Muscle of leg (tissue), 11 donors: ENCODE results near the gene ANXA3. TPM values are rescaled to one million over a fixed set of nuclear protein-coding genes. Genes with fewer than 3 reads are reported as not detected.
"Not testable (repeated sequence)": the region's sequence is repeated elsewhere in the genome, so short reads cannot be mapped to it uniquely, and the experiment has no call there.

Source experiments
- DNase-seq: peaks from one replicate; pipeline ENCODE4 v3.0.0; 2013
- H3K27ac ChIP-seq: one replicate; pipeline ENCODE4 v1.5.1; 2013; ENCODE audit warnings: mild to moderate bottlenecking, low read length, control low read depth
- H3K27me3 ChIP-seq: one replicate; pipeline ENCODE4 v1.6.1; 2013; ENCODE audit warnings: low read length; ENCODE audit not compliant: control insufficient read depth, insufficient read depth
- H3K36me3 ChIP-seq: one replicate; pipeline ENCODE4 v1.6.1; 2013; ENCODE audit warnings: low read length; ENCODE audit not compliant: control insufficient read depth, insufficient read depth
- H3K4me1 ChIP-seq: one replicate; pipeline ENCODE4 v1.6.1; 2013; ENCODE audit warnings: low read length; ENCODE audit not compliant: control insufficient read depth, insufficient read depth
- H3K4me3 ChIP-seq: one replicate; pipeline ENCODE4 v1.5.1; 2013; ENCODE audit warnings: low read length, control low read depth
- H3K9me3 ChIP-seq: replicated peaks from 2 replicates; pipeline ENCODE4 v1.6.1; 2013; ENCODE audit warnings: low read depth, low read length; ENCODE audit not compliant: control insufficient read depth
- WGBS: methylation state at CpG from one replicate; pipeline ENCODE4 v1.1.5; 2013; ENCODE audit warnings: missing lambda C conversion rate; ENCODE audit not compliant: insufficient coverage; 5-methylcytosine and 5-hydroxymethylcytosine counted together
- polyA plus RNA-seq, 8 donors: library from polyadenylated mRNA; unstranded; fragments of 120-200 nt; gene quantifications; one replicate each; pipeline versions ENCODE4 v1.2.1 to v1.2.3, GENCODE V29; 2013; ENCODE audit warnings: inconsistent platforms in 1 of 8, low replicate concordance in 1 of 8; ENCODE audit not compliant: insufficient read length in 8 of 8, insufficient read depth in 1 of 8
- total RNA-seq: library from RNA; stranded (reverse); fragments of 120-200 nt; gene quantifications from one replicate; pipeline ENCODE4 v1.2.4, GENCODE V29; 2013

The ANXA3 gene
- total and polyA plus RNA-seq, 9 donors, result 6.0 to 15.9 (median 8.4) TPM

DNA sequence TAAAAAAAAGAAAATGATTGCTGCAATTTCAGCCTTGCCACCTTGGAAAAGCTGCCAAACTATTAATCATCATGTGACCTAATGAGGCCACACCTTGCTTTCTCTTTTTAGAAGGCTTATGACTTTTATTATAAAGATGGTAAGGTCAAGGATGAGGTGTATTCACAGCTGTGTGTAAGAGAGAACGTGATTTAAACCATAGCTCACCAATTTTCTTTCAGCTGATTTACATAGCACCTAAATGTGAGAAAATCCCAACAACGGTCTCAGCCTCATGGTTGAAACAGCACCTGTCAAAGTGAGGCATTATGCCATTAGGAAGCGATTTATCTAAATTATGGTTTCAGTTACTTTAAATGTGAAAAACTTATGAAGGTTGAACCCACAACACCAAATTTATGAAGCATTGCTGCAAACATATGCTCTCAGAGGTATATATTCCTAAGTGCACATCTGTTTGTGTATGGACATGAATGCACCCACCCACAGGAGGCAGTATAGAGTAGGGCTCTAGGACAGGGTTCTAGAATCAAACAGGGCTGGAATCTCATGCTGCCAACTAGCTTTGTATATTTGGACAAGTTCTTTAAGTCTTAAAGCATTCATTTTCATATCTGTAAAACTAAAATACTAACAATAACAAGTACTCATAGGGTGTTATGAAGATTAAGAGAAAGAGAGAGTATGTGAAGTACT, 40.7 kb downstream of the ANXA3 start:
- no peak for DNase-seq
- Histone ChIP-seq H3K27ac (no peak overlapping the region), H3K36me3 (no peaks in the 10 kb centered on the region), H3K27me3 (no peaks in the 10 kb centered on the region), H3K9me3 (no peaks in the 10 kb centered on the region), H3K4me1 (no peaks in the 10 kb centered on the region), H3K4me3 (no peak overlapping the region)
- WGBS, result no CpG with 5 or more reads among the region's 3 CpGs

DNA sequence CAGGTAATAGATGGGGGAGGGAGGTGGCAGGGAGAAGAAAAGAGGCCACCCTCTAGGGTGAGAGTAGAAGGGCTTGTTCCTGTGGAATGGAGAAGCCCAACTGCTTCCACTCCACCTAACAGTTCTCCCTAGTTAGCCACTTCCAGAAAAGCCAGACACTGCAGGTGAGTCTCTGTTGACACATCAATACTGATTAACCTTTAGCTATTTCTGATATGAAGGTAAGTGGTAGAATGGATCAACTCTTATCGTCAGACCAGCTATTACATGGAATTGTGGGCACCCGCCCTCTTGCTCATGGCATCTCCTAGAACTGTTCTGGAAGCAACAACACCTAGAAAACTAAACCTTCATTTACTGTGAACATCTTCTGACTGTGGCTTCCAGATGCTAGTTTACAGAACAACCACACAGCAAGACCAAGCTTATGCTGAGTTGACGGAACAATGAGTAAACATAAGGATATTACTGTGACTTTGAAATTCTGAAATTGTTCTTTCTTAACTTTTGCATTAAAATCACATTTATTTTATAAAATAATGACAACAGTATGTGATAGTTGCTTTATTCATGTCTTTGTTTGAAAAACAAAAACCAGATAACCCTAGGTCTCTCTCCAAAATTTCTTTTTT, 44.7 kb downstream of the ANXA3 start:
- peaks cover 8% of the 10 kb centered on the region for H3K4me1 ChIP-seq
- no peaks in the 10 kb centered on the region for H3K27me3 ChIP-seq
- no peaks in the 10 kb centered on the region for H3K36me3 ChIP-seq
- no peak overlapping the region for H3K4me3 ChIP-seq
- no peak overlapping the region for H3K27ac ChIP-seq
- DNase-seq, result no peak
- no peaks in the 10 kb centered on the region for H3K9me3 ChIP-seq
- WGBS, result no CpG with 5 or more reads among the region's 3 CpGs

DNA sequence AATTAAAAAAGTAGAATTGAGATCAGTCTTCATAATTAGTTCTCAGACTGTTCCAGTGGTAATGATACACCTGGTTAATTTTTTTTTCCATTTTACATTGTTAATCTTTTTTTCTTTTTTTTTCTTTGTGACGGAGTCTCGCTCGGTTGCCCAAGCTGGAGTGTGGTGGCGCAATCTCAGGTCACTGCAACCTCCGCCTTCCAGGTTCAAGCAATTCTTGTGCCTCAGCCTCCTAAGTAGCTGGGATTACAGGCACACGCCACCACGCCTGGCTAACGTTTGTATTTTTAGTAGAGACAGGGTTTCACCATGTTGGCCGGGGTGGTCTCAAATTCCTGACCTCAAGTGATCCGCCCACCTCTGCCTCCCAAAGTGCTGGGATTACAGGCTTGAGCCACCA, 46.9 kb downstream of the ANXA3 start:
- 100% methylated on average over 4 of the region's 10 CpGs for WGBS
- H3K36me3 ChIP-seq, result not testable (repeated sequence)

DNA sequence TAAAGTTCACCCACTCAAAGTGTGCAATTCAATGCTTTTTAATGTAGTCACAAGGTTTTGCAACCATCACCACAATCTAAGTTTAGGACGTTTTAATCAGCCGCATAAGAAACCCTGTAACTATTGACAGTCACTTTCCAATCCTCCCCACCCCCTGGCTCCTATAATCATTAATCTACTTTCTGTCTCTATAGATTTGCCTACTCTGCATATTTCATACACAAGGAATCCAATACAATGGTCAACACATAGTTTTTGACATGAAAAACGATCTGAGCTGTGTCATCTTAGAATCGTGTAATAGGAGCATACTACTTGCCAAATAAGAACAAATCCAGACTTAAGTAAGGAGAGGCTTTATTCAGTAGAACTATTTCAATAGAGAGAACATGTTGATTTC, 47.6 kb downstream of the ANXA3 start:
- H3K36me3 ChIP-seq, result no peaks in the 10 kb centered on the region
- DNase-seq, result no peak
- H3K4me3 ChIP-seq, result no peak overlapping the region
- peaks cover 13% of the 10 kb centered on the region for H3K4me1 ChIP-seq
- no peaks in the 10 kb centered on the region for H3K9me3 ChIP-seq
- no peaks in the 10 kb centered on the region for H3K27me3 ChIP-seq
- 100% methylated on average over 1 of the region's 4 CpGs for WGBS
- H3K27ac ChIP-seq, result no peak overlapping the region

More for the DNA sequence above, 46.9 kb downstream of the ANXA3 start:
- not testable (repeated sequence) for DNase-seq, H3K27me3 ChIP-seq, H3K4me3 ChIP-seq, H3K27ac ChIP-seq, H3K9me3 ChIP-seq
- H3K4me1 ChIP-seq, result peaks cover 13% of the 10 kb centered on the region

DNA sequence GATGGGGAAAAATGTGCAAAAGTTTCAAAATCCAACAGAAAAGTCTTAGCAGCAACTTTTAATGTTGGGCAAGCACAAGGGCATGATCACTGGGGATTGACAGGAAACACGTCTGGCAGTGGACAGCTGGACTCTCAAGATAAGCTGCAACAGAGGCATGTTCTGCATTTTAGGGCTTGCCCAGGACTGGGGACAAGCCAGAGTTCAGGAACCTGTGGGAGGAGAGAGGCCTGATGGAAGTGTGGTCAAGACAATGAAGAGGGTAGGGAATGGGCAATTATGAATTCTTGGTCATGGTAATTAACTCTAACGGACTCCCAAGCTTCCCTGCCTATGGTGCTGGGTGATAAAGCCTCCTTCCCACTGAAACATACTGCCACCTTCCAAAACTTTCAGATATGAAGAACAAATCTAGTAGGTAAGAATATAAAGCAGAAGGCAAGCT, 48.4 kb downstream of the ANXA3 start:
- H3K27me3 ChIP-seq, result no peaks in the 10 kb centered on the region
- WGBS, result 71% methylated on average over 1 of the region's 2 CpGs
- no peaks in the 10 kb centered on the region for H3K9me3 ChIP-seq
- H3K4me3 ChIP-seq, result no peak overlapping the region
- H3K27ac ChIP-seq, result no peak overlapping the region
- H3K4me1 ChIP-seq, result peaks cover 13% of the 10 kb centered on the region
- H3K36me3 ChIP-seq, result no peaks in the 10 kb centered on the region
- DNase-seq, result peak; percentile 35

DNA sequence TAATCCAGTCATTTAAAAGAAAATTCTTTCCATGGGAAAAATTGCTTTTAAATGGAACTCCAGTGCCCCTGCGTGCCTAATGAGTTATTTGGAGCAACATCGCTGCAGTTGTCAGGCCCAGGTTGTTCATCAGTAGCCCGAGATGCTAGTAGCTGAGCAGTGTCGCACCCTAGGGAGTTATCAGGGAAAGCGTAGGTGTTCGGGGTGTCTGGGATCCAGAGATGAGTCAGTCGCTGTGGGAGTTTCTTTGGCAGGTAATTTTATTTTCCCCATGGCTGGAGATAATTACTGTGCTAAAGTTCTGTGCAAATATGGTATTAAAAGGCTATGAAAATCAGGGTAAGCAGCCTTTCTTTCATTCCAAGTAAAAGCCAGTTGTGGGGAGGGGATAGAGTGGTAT, 49.4 kb downstream of the ANXA3 start:
- Histone ChIP-seq H3K36me3 (no peaks in the 10 kb centered on the region), H3K27me3 (no peaks in the 10 kb centered on the region), H3K4me1 (peaks cover 13% of the 10 kb centered on the region), H3K9me3 (no peaks in the 10 kb centered on the region), H3K4me3 (no peak overlapping the region), H3K27ac (no peak overlapping the region)
- peak; percentile 42 for DNase-seq
- 37% methylated on average over 7 of the region's 7 CpGs for WGBS

DNA sequence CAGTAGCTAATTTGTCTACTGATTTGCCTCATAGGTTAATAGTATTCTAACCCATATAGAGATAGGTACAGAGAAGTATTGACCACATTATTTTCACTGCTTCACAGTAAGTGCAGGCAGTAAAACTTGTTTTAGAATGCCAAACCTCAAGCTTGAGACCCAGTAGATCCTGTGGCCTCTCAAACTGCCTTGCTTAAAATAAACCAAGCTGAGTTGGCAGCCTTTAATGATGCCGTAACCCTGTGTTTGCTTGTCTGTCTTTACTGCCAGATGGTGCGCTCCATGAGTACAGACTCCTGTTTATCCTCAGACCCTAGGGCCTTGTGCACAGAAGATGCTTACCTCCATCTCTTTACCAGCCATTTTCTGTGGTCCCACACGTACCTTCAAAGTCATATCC, 50.8 kb downstream of the ANXA3 start:
- peaks cover 13% of the 10 kb centered on the region for H3K4me1 ChIP-seq
- no peak overlapping the region for H3K27ac ChIP-seq
- H3K4me3 ChIP-seq, result no peak overlapping the region
- no peaks in the 10 kb centered on the region for H3K9me3 ChIP-seq
- no peaks in the 10 kb centered on the region for H3K36me3 ChIP-seq
- peak; percentile 39 for DNase-seq
- H3K27me3 ChIP-seq, result no peaks in the 10 kb centered on the region
- WGBS, result 87% methylated on average over 3 of the region's 3 CpGs

DNA sequence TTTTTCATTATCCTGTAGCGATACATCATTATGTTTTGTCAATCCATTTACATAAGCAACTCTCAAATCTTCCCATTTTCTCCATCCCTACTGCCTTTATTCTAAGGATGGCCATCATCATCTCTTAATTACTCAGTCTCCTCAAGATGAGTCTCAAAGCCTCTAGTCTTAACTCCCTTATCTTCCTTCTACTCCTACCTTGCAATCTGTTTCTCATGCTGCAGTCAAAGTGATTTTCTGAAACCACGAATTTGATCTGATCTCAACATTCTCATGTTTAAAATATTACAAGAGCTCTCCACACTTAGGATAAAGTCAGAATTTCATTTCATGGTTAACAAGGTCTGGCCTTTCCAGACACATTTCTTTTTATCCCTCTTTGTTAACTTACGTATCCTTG, 51.8 kb downstream of the ANXA3 start:
- DNase-seq, result no peak
- Histone ChIP-seq H3K9me3 (no peaks in the 10 kb centered on the region), H3K4me3 (no peak overlapping the region), H3K27ac (no peak overlapping the region), H3K27me3 (no peaks in the 10 kb centered on the region), H3K36me3 (no peaks in the 10 kb centered on the region), H3K4me1 (peaks cover 13% of the 10 kb centered on the region)
- 73% methylated on average over 3 of the region's 3 CpGs for whole genome bisulfite sequencing

DNA sequence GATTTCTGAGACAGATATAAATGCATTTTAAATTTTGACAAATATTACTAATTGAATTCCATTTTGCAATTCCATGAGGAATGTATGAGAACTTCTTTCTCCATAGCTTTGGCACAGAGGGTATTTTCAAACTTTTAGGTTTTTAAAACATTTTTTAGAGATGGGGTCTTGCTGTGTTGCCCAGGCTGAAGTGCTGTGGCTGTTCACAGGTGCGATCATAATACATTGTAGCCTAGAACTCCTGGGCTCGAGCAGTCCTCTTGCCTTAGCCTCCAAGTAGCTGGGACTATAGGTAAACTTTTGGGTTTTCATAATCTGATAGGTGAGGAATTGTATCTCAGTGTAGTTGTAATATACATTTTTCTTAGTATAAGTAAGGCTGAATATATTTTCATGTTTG, 53.4 kb downstream of the ANXA3 start:
- no peaks in the 10 kb centered on the region for H3K9me3 ChIP-seq
- no peak for DNase-seq
- H3K27ac ChIP-seq, result no peak overlapping the region
- no peak overlapping the region for H3K4me3 ChIP-seq
- WGBS, result 100% methylated on average over 2 of the region's 2 CpGs
- H3K36me3 ChIP-seq, result no peaks in the 10 kb centered on the region
- peaks cover 10% of the 10 kb centered on the region for H3K4me1 ChIP-seq
- no peaks in the 10 kb centered on the region for H3K27me3 ChIP-seq

DNA sequence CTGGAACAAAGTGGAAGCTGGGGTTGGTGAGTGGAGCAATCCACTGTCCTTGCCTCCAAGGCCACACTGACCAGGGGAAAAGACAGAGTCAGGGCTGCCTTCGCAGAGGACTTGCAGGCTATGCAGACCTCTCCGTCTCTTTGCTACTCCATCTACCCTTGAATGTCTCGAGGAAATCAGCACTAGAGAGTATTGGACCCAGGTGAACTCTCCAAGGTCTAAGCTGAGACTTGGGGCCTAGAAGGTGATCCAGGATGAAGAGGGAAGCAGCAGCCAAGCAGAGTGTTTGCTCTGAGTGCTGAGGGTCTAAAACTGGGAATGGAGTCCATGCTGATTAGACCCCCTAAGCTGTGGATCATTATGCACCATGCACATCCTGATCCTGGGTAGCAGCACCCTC, 54.5 kb downstream of the ANXA3 start:
- no peak for DNase-seq

More for the DNA sequence above, 54.5 kb downstream of the ANXA3 start:
- Histone ChIP-seq H3K27me3 (no peaks in the 10 kb centered on the region), H3K4me3 (no peak overlapping the region), H3K9me3 (no peaks in the 10 kb centered on the region), H3K4me1 (peaks cover 6% of the 10 kb centered on the region), H3K36me3 (no peaks in the 10 kb centered on the region), H3K27ac (no peak overlapping the region)
- WGBS, result 80% methylated on average over 1 of the region's 3 CpGs
